ENCODE measurements around the gene INSC. TPM values are rescaled to one million over a fixed set of nuclear protein-coding genes. Genes with fewer than 3 reads are reported as not detected.

Gene INSC
- total and polyA plus RNA-seq, 2 of the 4 experiments (the other 2 are of a cell fraction), result 0.53 to 1.4 TPM

DNA sequence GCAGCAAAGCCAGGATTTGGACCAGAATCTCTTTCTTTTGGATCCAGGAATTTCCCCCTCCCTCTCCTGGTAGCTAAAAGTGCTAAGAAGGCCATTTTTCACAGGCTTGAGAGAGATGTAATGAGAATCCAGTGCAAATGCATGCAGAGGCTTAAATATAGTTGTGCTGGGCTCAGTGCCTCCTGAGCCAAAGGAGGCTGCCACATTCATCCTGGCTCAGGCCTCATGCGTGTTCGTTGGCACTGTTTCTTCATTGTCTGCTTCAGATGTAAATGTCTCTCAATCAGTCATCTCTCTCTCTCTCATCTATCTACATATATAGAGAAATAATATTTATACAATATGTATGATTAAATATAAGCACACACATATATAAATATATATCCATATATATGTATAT, 83.6 kb downstream of the INSC start:
- peak overlapping the region; percentile 19; the same call in 1 of the 2 replicates for H3K4ac ChIP-seq (ENCODE audit: low read depth, low read length)
- peak overlapping the region; percentile 60; the same call in 1 of the 2 replicates for H4K5ac ChIP-seq (ENCODE audit: low read depth, low read length)
- H3K23ac ChIP-seq (ENCODE audit: low read depth, low read length), result no peak overlapping the region
- ChIA-PET POLR2A (ENCODE audit: unreplicated experiment) (no interaction called here), CTCF (interaction anchor here (0.7 to 1.5 kb wide), 6 partner anchors 9 to 290 kb away, joined by 3 to 5 read pairs (median 3); no protein-coding TSS in a partner anchor)
- no peak overlapping the region for H3K9ac ChIP-seq (ENCODE audit: low read depth, low read length)
- dilution Hi-C loops (cut with HindIII; ENCODE audit: low sequenced_read_pairs, unreplicated experiment) (no loop called here), in situ Hi-C loops (cut with MboI; ENCODE audit: low sequenced_read_pairs) (loop anchor here (5.0 kb wide), 1 partner anchor 91 kb away; no protein-coding TSS in a partner anchor), intact Hi-C loops (cut with micrococcal nuclease) (loop anchor here (5.0 to 10.0 kb wide), 3 partner anchors 36 to 673 kb away; partner anchors contain the start of gene PSMA1)
- TF ChIP-seq MXI1 (IDR thresholded peaks at IDR 0.05; ENCODE audit: borderline replicate concordance, low read depth, low read length) (no peak), RAD21 (IDR thresholded peaks at IDR 0.05; ENCODE audit: low read length) (no peak), RFX5 (IDR thresholded peaks at IDR 0.05; ENCODE audit: low read depth, low read length) (no peak), RCOR1 (IDR thresholded peaks at IDR 0.05; ENCODE audit: insufficient replicate concordance, low read length) (no peak), SMC3 (IDR thresholded peaks at IDR 0.05; ENCODE audit: low read depth, low read length) (no peak), CEBPB (IDR thresholded peaks at IDR 0.05; ENCODE audit: low read depth, low read length) (no peak)
- TF ChIP-seq, protein P1, sequence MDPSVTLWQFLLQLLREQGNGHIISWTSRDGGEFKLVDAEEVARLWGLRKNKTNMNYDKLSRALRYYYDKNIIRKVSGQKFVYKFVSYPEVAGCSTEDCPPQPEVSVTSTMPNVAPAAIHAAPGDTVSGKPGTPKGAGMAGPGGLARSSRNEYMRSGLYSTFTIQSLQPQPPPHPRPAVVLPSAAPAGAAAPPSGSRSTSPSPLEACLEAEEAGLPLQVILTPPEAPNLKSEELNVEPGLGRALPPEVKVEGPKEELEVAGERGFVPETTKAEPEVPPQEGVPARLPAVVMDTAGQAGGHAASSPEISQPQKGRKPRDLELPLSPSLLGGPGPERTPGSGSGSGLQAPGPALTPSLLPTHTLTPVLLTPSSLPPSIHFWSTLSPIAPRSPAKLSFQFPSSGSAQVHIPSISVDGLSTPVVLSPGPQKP (IDR thresholded peaks at IDR 0.05; ENCODE audit: borderline replicate concordance, low read depth, low read length), result no peak
- peak overlapping the region; percentile 60 for H2BK120ac ChIP-seq (ENCODE audit: low read depth, low read length)
- peak overlapping the region; percentile 28; the same call in 1 of the 2 replicates for H4K91ac ChIP-seq (ENCODE audit: insufficient read depth, low read depth, low read length)
- peak overlapping the region; percentile 43; the same call in 1 of the 2 replicates for H3K14ac ChIP-seq (replicated peaks; ENCODE audit: low read depth, low read length)
- no peaks in the 10 kb centered on the region for H4K20me1 ChIP-seq (ENCODE audit: insufficient read depth, low read length)
- DNase-seq (no peak), ATAC-seq (ENCODE audit: low read depth) (no peak)
- no peak overlapping the region for H3K56ac ChIP-seq (ENCODE audit: extremely low read depth, insufficient read depth, low read length)
- H3K27me3 ChIP-seq (ENCODE audit: control insufficient read depth, insufficient read depth, low read length), result no peaks in the 10 kb centered on the region
- H3K79me1 ChIP-seq (ENCODE audit: low read depth in 1 of 2, low read length in 2 of 2), result no peaks in the 10 kb centered on the region
- peaks cover 24% of the 10 kb centered on the region for H3K4me1 ChIP-seq (ENCODE audit: control insufficient read depth, insufficient read depth, low read length)
- H2AK5ac ChIP-seq (ENCODE audit: low read depth, low read length), result no peak overlapping the region; the same call in 1 of the 2 replicates
- H2BK20ac ChIP-seq (ENCODE audit: low read depth, low read length), result peak overlapping the region; percentile 73
- no peak overlapping the region for H2BK5ac ChIP-seq (ENCODE audit: low read depth, low read length, poor library complexity, severe bottlenecking)
- H3K36me3 ChIP-seq (ENCODE audit: control insufficient read depth, insufficient read depth, low read length), result no peaks in the 10 kb centered on the region
- H2AFZ ChIP-seq (replicated peaks; ENCODE audit: low read length, poor library complexity), result no peak overlapping the region
- H3K9me1 ChIP-seq (ENCODE audit: insufficient read depth, low read length), result peaks cover 29% of the 10 kb centered on the region
- no CpG with 5 or more reads among the region's 2 CpGs for WGBS, 2 experiments (ENCODE audit: extremely low coverage in 2 of 2, insufficient read length in 1 of 2)
- no peak overlapping the region; the same call in 1 of the 2 replicates for H3K18ac ChIP-seq (ENCODE audit: low read depth, low read length)
- H3K27ac ChIP-seq (ENCODE audit: insufficient read depth, low read length), result no peak overlapping the region
- H2BK15ac ChIP-seq (ENCODE audit: low read depth, low read length), result peak overlapping the region; percentile 24; the same call in 1 of the 3 replicates
- H3K4me2 ChIP-seq (ENCODE audit: low read depth, low read length), result no peak overlapping the region
- BruUV-seq (replicated peaks), result no TSS peak
- no peaks in the 10 kb centered on the region for H3K9me3 ChIP-seq (ENCODE audit: control insufficient read depth, insufficient read depth, low read length)
- H3K4me3 ChIP-seq (ENCODE audit: insufficient read depth, low read depth, low read length), result no peak overlapping the region
- peak overlapping the region; percentile 5 for H2AK9ac ChIP-seq (replicated peaks; ENCODE audit: low read depth, low read length, poor library complexity)
- H4K8ac ChIP-seq (ENCODE audit: low read depth in 2 of 2, low read length in 2 of 2), result peak overlapping the region in 1 of 2 experiments; percentile 22; a peak in 1 of 4 replicates
